HG03432 (cell line): ENCODE results near the gene RTP2.

Experiments
- ATAC-seq: cut with Tn5 transposase; IDR thresholded peaks from one replicate; pipeline ENCODE4 v1.9.1; 2021; ENCODE audit warnings: mild to moderate bottlenecking, moderate library complexity; ENCODE audit not compliant: unreplicated experiment

RTP2 gene, protein sequence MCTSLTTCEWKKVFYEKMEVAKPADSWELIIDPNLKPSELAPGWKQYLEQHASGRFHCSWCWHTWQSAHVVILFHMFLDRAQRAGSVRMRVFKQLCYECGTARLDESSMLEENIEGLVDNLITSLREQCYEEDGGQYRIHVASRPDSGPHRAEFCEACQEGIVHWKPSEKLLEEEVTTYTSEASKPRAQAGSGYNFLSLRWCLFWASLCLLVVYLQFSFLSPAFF

DNA sequence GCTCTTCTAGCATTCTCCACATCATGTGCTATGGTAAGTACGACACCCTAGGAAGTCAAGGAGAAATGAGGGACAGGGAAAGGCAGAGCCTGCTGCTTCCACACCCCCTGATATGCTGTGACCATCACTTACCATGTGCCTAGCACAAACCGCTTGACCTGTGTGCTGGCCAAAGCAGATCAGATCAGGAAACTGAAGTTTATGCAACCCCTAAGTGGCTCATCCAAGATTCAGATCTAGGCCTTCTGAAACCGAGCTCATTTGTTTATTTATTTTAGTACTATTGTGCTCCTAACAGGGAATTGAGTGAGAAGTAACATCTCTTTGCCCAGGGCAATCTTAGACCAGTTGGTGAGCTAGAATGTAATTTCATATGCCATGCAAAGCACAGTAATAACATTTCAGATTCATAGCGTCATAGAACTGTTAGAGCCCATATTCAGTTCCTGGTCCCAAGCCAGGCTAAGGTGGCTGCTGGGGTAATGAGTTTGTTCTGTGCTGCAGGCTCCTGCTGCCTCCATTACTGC, at the start of gene RTP2:
TSS of gene RTP2 (minus strand) at position 51 of the 527 bp plus-strand sequence. CDS start 429 bp downstream, outside the sequence.
- ATAC-seq, result no peak

DNA sequence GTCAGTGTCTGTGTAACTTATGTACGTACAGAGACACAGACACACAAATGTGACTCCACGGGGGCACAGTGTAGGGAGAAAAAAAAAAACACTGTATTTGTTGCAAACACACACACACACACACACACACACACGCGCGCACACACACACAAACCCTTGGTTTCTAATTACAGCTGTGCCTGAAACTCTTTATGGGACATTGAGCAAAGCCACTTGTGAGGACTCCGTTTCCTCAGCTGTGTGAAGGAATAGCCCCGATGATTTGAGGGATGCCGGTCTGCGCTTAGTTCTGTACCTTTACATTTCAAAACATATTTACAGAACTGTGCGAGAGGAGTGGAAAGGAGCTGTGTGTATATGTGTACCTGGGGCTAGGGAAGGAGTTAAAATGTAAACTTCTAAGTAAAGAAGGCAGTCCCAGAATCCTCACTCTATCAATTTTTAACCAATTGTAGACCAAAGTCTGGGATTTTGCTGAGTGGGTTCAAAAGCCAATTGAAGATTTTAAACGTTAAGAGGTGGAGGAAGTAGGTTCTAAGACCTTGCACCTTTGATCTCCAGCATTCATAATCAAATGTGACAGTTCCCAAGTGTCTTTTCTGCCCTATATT, 48.3 kb upstream of the RTP2 start:
- ATAC-seq, result no peak

DNA sequence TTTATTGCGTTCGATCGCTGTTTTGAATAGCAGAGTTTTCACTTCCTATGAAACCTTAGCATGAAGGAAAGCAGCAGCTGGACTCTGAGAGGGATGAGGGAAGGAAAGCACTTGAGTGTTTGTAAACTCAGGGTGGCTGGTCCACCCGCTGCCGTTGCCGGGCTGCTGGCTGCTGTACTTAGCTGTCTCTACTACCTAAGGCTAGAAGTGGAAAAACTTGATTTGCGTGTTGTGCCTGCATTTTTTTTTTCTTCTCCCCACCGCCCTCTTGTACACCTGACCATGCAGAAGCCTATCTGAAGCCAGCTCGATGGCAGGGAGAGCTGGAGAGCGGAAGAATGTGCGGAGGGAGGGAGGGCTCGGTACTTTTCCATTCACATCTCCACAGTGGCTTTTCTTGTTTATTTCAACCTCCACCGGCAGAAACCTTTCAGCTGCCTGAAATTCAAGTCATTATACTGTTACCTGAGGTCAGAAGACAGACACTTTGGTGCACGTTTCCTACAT, 47.7 kb upstream of the RTP2 start:
- ATAC-seq, result no peak

DNA sequence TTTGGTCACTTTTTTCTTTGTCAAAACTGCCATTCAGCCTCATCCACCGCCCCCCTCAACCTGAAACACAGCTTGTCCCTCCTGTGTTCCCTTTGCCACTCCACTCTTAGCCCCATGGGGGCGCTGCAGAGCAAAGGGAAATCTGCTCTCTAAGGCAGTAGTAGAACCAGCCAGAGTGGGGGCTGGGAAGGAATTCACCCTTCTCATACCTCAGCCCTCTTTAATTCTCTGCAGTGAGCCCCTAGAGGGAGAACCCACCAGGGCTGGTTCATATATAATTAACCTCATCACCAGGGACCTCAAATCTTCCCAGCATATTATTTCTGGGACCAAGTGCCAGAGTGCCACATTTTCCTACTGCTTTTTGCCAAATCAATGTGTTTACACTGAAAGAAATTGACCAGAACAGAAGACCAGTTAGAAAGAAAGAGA, 45.7 kb upstream of the RTP2 start:
- ATAC-seq, result peak; percentile 43

DNA sequence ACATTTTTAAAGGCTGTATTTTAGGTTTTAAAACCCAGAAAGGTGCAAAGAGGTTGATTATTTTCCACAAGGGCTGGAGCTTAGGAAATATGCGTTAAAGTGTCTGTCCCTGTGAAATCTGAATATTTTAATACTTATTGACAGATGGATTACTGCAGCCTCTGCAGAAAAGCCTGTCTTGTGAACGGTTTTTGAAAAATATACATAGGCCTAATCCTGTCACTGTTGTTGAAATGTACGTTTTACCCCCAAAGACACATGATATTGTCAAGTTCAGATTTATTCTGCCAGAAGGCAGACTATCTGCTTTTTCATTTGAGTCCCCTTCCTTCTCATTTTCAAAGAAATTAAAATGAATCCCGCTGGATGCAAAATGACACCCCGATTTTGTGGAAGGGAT, 45.1 kb upstream of the RTP2 start:
- ATAC-seq, result no peak

DNA sequence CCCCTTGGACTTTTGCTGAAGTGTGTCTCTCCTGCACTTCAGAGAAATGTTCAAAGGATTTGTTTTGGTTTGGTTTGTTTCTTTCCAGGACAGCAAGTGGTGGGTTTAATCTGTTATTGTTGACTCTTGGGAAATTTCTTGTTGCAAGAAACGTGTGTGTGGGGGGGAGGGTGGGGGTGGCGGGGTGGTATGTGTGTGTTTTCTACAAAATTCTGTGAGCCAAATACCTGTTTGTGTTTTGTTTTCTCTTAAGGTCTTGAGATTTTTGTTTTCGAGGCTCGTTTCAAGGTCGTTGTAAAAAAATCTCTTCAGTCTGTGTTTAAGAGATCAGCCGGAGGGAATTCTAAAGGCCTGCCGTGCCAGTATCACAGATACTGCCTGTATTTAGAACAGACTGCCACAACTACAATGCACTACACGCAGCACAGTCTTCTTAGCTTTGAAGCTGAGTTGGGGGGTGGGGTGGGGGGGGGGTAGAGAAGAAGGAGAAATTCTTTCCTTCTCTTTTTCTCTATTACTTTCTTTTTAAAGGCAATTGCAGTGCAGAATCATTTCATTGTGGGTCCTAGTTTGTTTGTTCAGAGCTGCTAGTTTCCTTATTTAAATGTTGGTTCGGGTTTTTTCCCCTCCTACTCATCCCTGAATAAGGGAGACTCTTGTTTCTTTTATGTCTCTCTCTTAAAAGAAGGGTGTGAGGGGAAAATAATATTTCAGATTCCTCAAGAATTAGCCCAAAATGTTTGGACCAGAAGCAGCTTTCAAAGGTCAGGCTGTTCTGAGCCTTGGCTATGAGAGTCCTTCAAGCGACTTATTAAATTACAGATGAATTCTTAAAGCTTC, 44.3 kb upstream of the RTP2 start:
- ATAC-seq, result no peak

DNA sequence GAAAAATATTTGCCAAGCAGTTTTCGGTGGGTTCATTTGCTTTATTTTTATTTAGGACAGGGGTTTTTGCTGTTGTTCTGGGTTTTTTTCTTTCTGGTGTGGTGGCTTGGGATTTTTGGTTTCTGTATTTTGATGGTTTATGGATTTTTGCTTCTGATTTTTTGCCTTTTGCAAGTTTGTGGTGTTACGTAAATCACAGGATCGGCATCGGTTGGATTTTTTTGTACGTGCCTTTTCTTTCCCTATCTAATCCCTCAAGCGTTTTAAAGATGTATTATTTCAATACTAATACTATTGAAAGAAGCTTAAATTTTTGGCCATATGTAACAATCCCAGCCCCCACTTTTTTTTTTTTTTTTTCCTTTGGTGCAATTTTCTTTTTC, 43.7 kb upstream of the RTP2 start:
- no peak for ATAC-seq

DNA sequence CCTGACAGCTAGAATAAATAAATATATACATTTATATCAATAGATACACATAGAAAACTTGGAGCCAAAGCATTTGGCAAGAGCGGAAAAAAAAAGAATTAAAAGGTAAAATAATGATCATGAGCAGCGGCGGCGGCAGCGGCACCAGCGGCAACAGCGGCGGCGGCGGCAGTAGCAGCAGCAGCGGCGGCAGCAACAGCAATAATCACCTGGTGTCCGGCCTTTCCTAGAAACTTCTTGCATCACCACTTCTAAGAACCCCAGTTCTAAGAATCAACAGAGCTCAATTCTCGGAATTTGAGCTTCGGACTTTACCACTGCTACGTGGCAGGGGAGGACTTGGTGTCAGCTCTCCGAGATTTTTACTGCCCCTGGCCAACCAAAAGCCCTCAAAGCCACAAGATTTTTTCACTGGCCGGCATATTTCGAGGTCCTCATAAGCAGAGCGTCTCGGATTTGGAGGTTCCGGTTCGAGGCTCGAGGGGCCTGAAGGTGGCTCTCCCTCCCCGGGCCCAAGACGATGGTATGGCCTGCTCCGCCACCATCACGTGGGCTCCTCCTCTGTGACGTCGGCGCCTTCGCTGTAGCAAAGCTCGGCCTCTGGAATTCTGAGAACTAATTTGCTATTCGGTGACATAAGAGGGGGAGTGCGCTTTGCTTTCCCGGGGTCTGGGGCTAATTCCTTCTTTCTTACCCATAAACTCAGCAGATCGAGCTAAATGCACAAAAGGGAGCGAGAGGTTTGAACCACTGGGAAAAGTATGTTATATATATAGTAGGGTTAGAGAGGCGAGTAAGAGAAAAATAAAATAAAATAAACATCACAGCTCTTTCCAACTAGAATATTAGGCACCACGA, 43.1 kb upstream of the RTP2 start, which contains the start of gene BCL6:
TSS of gene BCL6 (minus strand) at position 268 of the 858 bp plus-strand sequence. CDS start 11,775 bp downstream, outside the sequence.
- peak; percentile 81 for ATAC-seq

DNA sequence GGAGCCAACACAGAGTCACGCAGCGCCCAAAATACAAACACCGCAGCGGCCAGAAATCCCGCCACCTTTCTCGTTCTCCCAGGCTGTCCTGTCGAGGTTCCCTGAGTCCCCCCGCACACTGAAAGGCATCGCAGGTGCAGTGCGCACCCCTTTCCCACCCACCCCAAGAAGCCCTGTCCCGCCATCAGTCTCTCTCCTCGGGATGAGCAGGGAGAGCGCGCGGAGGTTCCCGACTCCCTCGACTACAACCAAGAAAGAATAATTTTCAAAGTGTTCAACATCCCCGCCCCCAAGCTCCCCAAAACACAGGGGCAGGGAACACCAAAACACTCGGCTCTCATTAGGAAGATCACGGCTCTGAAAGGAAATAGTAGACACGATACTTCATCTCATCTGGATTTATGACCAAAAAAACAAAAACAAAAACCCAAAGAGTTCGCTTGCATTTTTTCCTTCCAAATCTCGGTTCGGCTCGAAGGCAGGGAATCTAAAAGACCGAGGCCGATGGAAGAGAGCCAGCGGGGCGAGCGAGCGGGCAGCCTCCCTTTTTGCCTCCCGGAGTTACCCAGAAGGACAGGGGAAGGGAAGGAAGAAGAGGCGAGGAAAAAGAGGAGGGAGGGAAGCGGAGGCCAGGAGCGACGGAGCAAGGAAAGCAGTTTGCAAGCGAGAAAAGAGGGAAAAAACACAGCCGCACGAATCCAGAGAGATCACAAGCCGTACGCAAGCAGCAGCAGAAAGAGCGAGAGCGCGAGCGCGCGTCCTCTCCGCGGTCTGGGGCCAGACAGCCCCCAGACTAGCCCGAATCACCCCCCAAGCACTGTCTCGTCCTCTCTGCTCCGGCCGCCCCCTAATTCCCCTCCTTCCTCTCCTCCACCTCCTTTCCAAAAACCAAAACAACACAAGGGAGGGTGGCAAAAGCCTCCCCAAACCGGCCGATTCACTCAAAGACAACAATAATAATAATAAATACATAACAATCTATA, 42.1 kb upstream of the RTP2 start:
- ATAC-seq, result no peak

DNA sequence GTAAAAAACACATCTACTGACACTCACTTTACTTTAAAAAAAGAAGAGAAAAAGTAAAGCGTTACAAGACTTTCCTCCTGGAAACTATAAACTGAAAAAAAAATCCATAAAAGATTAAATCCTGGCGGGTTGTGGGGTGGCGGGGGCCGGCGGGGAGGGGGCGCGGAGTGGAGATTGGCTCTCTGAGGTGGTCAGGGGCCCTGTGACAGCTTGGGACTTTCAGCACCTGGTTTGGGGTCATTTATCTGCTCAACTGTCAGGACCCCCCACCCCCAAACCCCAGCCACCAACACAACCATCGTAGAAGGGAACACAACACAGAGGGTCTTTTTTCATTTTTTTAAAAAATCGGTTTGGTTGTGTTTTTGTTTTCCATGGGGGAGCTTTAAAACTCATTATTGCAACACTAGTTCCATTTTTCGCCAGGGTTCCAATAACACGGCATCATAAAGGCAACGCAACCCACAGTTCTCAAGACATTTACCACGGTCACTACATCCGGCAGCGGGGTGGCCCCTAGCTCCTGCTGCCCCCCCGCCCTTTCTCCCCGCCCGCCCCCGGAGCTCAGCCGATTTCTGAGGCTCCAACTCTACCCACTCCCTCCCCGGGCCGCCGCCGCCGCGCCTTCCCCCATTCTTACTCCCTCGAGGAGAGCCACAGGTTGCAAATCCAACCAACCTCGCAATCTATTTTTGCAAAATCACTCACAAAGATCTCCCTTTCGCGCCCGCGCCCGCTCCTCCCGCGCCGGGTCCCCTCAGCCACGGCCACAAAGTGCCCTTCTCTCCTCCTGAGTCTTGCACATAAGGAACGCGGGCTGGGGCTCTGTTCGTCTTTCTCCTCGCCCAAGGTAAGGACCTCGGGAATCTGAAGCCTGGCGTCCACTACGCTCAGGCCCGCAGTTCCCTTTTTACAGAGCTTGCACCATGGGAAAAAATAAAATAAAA, 41.1 kb upstream of the RTP2 start:
- ATAC-seq, result no peak

DNA sequence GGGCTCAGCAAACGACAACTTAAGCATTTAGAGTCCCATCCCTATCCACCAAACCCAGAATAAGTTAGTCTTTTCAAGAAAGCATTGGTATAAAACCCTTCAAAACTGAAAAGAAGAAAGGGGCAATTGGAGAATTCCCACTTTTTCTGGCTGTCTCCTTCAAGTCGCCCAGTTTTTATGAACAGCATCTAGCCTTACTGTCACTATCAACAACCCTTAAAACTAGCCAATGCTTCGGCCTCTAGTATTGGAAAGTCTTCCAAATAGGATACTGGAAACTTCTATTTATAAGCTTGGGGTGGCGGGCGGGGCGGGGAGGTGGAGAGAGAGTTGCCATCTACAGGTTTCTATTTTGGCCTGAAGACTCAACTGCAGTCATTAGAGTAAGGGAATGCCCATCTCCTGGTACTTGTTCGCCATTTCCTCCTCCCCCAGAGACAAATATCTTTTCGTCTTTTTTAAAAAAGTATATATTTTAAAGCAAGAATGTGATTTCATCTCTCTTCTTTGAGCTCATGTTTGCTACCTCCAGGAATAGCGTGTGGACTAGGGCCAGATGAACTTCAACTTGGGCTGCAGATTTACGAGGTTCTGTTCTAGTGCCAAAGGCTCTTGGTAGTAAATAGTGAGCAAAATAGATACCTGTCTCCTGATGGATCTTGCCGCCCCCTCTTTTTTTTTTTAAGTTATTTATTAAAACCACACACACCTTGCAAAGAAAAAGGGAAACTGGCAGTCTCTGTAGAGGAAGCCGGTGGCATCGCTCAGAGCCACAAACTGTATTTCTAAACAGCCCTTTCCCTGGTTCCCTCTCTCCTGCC, 40.2 kb upstream of the RTP2 start:
- ATAC-seq, result no peak

DNA sequence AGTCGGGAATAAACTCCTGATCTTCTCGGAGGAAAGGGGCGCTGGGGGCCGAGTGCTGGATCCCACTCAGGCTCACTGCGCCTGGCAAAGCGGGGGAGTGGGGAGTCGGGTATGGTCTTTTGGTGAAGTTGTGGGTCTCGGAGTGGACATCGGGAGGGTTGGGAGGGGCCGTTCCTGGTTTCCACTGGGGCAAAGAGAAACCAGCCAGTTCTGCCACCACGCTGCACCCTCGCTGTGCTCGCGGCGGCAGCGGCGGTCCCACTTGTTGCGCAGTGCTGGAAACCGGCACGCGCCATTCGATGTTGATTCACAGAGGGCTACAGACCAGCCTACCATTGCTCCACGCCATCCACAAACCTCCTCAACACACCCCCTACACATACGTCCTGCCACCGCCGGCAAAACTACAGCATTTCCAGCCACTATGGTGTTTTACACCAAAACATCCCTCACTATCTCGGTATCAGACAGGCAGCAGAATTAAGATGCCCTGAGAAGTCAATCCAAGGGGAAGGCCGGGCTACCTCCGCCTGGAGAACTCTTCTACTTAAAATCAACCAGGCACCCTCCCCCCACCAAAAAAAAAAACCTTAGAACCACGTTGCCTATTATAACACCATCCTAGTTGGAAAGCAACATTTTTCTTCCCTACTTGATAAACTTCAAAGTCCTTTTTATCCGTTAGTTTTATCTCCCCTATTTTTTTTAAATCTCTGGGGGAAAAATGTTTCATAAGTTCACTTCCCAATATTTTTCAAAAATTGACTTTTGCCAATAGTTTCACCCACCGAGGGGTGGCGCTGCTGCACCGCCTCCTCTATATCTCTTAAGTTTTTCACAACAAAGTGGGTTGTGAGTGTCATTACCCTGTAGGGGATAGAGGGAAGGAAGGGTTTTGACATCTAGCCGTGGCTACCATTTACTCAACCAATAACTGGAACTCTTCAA, 39.3 kb upstream of the RTP2 start:
- no peak for ATAC-seq

DNA sequence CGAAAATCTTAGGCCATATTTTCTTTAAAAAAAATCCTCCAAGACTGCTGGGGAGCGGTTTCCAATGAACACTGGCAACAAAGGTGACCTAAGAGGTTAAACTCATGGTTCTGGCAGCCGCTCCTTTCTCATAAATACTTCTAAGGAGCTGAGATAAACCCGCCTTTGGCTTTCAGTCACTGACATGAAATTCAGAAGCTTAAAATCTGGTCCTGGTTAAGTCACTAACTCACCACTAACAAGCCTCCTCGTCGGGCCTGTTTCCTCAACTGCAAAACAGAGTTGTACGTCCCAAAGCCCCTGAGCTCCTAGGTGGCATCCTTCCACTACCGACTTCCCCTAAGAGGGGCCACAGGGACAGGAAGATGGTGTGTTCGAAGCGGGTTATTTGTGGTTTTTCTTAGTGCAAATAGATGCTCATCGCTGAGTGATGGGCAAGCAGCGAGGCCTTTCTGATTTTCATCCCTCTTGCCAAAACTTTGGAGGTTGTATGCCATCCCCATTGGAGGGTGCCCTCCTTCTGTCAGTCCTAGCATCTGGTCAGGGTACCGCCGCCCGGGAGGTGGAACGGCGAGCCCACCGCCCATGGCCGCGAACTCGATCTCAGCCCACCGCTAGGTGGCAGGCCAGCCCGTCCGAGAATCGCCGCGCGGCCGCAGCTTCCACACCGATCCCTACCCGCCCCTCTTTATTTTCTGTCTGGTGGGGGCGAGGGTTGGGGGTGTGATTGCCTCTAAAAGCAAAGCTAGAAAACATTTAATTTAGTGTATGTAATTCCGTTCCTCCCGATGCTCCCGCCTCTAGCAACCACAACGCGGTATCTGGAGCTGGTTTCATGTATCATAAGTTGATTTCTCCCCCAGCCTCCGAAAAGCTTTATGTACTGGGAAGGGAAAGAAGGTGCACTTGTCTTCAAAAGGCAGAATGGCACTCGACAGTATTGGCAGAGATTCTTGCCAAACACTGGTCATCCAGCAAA, 38.4 kb upstream of the RTP2 start:
- no peak for ATAC-seq

DNA sequence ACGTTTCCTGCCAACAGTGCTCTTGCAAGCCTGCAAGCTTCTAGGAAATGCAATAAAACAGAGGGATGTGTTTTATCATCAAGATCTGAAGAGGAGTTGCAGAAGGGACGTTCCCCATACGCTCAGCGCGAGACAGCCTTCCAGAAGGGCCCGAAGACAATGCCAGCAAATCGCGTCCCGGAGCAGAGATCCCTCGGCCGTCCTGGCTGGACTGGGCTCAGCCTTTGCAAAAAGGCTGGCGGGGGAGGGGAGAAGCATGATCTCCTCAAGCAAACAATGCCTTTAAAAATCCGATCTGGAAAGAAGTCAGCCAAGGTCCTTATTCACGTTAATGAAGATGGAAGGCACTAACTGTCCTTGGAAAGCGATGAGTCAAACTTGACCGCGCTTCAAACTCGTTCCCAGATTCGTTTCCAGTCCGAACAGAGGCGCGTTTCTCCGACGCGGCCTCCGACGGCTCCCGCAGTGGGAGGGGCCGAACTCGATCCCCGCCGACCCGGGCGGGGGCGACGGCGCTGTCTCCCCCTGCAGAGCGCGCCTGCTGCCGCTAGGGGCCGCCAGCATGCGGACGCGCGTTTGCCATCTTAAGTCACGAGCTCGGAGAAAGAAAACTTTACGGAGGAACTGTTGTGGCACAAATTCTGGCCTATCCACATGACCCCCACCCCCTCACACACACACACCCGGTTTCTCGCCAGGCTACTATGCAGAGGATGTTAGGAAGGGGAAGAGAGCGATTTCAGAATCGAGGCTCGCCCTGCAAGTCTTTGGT, 37.4 kb upstream of the RTP2 start:
- peak; percentile 48 for ATAC-seq
